NCI-H748 (cell line): Measurements from ENCODE around the gene ABHD4.
"Not testable (repeated sequence)": the region's sequence is repeated elsewhere in the genome, so short reads cannot be mapped to it uniquely, and the experiment has no call there.

Experiments
- DNase-seq: peaks from one replicate; lab custom pipeline; 2025; ENCODE audit not compliant: unreplicated experiment; lab: John Stamatoyannopoulos, UW

ABHD4 gene

GRCh38 chr14:22598099-22598895, at the start of gene ABHD4:
TSS of gene ABHD4 (plus strand) at chr14:22598300. CDS start at chr14:22598307, 7 bp downstream.
- DNase-seq: peak; percentile 60

- no peak for DNase-seq
Observed at GRCh38 chr14:22549324-22549962, 48.7 kb upstream of the ABHD4 start.

DNA sequence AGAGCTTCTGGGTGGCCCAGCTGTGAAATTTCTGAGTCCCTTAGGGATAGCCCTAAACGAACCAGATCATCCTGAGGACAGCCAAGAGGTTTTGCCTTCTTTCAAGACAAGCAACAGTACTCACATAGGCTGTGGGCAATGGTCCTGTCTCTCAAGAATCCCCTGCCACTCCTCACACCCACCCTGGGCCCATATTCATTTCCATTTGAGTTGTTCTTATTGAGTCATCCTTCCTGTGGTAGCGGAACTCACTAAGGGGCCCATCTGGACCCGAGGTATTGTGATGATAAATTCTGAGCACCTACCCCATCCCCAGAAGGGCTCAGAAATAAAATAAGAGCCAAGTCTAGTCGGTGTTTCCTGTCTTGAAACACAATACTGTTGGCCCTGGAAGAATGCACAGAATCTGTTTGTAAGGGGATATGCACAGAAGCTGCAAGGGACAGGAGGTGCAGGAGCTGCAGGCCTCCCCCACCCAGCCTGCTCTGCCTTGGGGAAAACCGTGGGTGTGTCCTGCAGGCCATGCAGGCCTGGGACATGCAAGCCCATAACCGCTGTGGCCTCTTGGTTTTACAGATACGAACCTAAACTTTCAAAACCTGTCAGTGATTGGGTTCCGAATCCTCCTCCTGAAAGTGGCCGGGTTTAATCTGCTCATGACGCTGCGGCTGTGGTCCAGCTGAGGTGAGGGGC, 48.0 kb upstream of the ABHD4 start:
- no peak for DNase-seq

- no peak for DNase-seq
Observed at GRCh38 chr14:22551605-22551997, 46.5 kb upstream of the ABHD4 start.

DNA sequence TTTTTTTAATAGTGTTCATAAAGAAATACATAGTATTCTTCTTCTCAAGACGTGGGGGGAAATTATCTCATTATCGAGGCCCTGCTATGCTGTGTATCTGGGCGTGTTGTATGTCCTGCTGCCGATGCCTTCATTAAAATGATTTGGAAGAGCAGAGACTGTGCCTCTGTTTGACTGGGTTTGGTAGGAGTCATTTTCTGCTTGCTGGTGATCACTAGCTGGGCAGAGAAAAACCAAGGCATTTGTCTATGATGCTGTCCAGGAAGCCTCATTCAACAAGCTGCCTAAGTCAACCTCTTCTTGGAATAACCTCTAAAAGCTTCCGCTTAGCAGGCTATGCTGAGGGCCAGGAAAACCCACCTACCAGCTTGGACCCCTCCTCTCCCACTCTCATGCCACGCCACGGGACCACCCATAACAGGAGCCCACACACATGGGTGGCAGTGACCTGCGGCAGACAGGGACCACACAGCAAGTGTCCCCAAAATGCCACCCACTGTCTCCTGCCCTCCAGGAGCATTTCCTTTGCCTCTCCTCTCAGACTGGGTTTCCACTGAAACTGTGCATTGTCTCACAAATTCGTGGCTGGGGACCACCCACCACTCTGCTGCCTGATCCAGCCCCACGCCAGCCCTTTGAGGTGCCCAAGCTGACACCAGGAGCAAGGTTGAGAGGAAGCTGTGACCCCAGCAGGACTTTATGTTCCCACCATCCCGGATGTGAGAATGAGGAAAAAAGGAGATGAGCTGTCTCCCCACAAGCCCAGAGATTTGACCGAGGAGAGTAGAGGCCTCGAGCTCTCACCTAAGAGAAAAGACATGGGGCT, 45.9 kb upstream of the ABHD4 start:
- DNase-seq: no peak

GRCh38 chr14:22552827-22553076, 45.3 kb upstream of the ABHD4 start:
- no peak for DNase-seq

DNA sequence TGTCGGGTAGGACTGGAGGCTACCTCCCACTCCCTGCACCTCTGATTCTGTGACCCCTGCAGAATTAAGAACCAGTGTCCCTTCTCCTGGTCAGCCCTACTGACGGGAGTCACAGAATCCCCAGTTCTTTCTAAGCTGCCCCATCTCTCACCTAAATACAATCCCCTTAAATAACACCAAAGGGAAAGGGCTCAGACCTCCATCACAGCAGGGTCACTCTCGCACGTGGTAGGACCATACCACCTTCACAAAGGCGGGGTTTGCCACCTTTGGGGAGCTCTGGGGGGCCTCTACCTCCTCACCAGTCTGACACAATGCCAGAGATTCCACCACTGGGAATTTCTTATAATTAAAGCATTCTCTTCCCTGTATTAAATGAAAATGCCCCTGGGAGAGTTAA, 44.7 kb upstream of the ABHD4 start:
- no peak for DNase-seq

DNA sequence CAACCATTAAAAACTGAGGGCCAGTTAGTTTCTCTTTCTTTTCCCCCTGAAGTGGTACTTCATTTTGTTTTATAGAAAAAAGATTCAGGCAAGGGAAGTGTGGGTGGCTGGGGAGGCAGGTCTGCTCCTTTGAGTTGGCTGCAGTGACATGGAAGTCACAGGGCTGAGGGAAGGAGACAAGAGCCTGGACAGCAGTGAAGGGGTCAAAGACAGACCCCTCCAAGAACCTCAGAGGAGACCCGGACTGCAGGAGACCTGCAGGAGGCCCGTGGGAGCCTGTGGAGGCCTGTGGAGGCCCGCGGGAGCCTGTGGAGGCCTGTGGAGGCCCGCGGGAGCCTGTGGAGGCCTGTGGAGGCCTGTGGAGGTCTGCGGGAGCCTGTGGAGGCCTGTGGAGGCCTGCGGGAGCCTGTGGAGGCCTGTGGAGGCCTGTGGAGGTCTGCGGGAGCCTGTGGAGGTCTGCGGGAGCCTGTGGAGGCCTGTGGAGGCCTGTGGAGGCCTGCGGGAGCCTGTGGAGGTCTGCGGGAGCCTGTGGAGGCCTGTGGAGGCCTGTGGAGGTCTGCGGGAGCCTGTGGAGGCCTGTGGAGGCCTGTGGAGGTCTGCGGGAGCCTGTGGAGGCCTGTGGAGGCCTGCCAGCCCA, 44.1 kb upstream of the ABHD4 start:
- not testable (repeated sequence) for DNase-seq

DNA sequence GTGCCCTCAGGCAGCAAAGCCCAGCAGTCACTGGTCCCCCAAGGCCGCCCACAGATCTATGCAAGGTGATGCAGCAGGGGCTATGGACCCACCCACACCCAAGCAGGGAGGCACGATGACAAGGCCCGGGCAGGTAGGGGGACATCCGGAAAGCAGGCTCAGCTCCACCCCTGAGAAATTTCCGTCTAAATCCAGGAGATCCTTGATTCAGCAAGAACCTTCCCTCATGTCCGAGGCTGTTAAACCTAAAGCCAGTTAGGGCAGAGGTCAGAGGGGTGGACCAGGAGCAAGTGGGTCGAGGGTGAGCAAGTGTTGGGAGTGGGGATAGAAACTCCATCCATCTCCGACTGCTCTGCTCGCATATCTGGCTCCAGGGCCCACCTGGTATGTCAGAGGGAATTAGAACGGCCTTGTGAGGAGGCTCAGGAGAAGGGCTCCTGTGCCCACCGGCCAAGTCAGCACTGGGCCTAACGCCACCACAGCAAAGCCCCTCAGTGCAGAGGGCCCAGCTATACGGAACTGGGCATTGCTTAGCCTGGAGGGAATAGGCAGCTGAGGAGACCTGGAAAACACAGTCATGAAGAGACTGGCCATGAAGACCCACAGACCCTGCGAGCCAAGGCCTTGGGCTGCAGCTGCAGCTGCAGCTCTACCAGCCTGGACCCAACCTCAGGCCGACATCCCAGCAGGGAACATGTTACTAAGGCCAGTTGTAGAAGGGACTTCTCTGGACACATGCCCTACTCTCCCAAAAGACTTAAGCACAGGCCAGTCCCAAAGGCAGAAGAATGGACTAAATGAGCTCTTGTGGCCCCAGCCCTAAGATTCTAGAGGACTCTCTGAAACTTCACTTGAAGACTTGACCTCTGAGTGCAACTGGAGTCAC, 43.4 kb upstream of the ABHD4 start:
- no peak for DNase-seq

GRCh38 chr14:22555384-22556011, 42.6 kb upstream of the ABHD4 start:
- no peak for DNase-seq

GRCh38 chr14:22556021-22556989, 41.8 kb upstream of the ABHD4 start:
- DNase-seq: no peak

DNA sequence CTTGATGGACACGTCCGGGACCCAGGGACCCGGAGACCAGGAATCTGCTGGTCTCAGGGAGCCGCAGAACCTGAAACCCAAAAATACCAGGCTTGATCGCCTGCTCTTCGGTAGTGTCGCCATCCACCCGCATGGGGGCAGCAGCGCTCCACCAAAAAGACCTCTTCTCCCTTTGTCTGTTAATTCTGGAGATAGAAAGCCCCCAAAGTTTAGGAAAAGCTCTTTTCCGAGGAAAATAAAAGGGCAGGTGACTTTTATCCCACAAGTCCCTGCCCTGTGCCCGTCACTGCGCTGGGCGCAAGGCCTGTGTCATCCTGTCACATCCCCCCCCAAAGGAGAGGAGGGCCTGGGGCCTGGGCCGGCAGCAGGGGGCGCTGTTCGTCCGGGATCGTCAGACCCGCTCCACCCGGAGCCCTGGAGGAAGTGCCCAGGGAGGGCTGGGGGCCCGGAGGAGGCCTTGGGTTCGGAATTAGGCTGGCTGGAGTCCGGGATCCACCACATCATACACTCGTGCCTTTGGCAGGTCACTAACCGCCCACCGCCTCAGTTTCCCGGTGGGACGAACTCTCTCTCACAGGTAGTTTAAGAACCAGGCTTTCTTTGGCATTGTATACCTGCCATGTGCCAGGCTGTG, 41.0 kb upstream of the ABHD4 start:
- peak; percentile 68 for DNase-seq

- no peak for DNase-seq
Observed at GRCh38 chr14:22557846-22558220, 40.3 kb upstream of the ABHD4 start.

DNA sequence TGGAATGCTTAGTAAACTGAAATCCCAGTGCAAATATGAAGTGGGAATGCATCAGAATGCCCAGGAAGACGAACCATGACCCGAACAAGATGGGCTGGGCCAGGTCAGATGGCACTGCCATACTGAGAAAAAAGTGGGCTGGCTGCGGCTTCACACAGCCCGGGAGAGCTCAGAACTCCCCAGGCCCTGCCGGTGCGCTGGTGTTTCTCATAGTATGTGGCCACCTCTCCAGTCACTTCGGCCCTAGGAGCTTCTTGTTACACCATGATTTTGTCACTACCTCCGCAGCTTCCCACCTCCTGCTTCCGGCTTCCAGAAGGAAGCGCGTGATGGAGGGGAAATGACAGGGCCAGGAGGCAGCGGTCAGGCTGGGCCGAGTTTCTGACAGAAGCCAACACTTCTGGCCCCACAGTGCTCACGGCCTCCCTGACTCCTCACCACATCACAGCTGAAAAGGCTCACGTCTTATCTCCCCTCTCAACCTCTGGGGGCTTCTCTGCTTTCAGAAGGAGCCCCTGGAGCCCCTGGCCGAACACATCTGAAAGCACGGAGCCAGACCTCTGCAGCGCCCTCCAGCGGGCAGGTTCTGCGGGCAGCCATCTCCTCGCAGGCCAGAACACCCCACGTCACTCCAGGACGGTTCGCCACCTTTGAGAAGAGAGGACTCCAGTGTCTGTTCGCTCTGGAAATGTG, 39.7 kb upstream of the ABHD4 start:
- peak; percentile 4 for DNase-seq

GRCh38 chr14:22559041-22559440, 39.1 kb upstream of the ABHD4 start:
- no peak for DNase-seq

DNA sequence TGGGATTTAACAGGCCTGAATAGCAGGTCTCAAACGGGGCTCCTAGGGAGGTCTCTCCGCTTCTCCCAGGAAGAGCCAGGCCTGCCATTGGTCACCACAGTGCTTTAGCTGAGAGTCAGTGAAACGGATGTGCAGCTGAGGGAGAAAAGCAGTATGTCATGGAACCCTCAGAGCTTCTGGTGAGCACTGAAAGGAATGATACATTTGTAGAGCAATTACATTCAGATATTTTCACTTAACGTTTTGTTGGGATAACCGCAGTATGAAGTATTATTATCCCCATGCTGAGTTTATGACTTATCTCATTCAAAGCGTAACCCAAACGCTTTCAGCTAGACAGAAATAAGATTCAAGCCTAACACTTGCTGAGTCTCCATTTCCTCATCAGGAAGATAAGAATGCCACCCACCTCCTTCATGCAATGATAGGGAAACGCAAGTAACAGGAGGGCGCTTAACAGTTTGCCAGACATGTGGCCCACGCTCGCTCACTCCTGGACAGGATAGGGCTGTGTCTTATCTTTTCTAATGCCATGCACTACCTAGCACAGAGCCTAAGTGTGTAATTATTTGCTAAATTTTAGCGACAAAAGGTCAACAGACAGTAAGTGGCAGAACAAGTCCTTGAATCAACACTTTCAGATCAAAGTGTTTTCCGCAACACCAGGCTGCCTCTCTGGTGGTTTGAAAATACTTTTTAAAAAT, 37.3 kb upstream of the ABHD4 start:
- peak; percentile 69 for DNase-seq

- DNase-seq: no peak
Observed at GRCh38 chr14:22561366-22561660, 36.8 kb upstream of the ABHD4 start.
